GM18520 (cell line): ENCODE measurements around the gene INF2.

Experiments used
- ATAC-seq: cut with Tn5 transposase; IDR thresholded peaks from one replicate; pipeline ENCODE4 v1.9.1; 2021; ENCODE audit not compliant: unreplicated experiment

Gene INF2

DNA sequence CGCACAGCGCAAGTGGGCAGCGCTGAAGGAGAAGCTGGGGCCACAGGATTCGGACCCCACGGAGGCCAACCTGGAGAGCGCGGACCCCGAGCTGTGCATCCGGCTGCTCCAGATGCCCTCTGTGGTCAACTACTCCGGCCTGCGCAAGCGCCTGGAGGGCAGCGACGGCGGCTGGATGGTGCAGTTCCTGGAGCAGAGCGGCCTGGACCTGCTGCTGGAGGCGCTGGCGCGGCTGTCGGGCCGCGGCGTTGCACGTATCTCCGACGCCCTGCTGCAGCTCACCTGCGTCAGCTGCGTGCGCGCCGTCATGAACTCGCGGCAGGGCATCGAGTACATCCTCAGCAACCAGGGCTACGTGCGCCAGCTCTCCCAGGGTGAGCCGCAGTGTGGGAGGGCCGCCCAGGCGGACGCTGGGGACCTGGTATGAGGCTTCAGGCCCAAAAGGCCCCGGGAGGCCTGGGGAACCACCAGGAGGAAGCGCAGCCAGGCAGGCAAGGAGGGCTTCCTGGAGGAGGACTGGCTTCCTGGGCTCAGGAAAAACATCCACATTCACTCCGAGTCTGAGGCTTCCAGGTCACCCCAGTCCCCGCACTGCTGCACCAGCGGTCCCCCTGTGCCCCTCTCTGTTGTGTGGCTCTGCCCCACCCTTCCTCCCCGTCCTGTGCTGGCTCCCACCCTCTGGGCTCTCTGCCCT lies 12.1 kb downstream of the INF2 start:
- no peak for ATAC-seq

GRCh38 chr14:104702106-104702505 lies 12.7 kb downstream of the INF2 start:
- no peak for ATAC-seq

- no peak for ATAC-seq
These were observed 13.3 kb downstream of the INF2 start for GRCh38 chr14:104702673-104703072.

GRCh38 chr14:104703269-104703668 lies 13.9 kb downstream of the INF2 start:
- ATAC-seq = no peak

- no peak for ATAC-seq
These were observed 14.8 kb downstream of the INF2 start for GRCh38 chr14:104704252-104704651.

- no peak for ATAC-seq
These were observed 16.1 kb downstream of the INF2 start for GRCh38 chr14:104705340-104706047.

DNA sequence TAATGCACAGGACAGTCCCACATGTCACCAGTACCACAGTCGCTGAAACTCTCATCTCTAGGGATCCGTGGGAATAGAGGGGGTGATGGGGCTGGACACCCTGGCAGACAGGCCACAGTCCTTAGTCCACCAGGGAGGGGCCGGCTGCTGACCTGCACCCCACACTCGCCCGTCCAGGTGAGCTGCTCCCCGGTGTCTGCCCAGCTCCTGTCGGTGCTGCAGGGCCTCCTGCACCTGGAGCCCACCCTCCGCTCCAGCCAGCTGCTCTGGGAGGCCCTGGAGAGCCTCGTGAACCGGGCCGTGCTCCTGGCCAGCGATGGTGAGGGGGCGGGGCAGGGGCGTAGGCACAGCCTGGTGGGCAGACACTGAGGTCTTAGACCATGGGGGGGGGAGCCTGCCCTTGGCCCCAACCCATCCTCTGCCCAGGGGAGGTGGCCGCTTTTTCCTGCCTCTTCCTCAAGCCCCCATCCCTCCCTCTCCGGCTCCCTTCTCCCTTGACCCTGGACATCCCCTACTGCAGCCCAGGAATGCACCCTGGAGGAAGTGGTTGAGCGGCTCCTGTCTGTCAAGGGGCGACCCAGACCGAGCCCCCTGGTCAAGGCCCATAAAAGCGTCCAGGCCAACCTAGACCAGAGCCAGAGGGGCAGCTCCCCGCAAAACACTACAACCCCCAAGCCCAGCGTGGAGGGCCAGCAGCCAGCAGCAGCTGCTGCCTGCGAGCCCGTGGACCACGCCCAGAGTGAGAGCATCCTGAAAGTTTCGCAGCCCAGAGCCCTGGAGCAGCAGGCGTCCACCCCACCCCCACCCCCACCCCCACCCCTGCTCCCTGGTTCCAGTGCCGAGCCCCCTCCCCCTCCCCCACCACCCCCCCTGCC lies 17.6 kb downstream of the INF2 start:
- no peak for ATAC-seq

DNA sequence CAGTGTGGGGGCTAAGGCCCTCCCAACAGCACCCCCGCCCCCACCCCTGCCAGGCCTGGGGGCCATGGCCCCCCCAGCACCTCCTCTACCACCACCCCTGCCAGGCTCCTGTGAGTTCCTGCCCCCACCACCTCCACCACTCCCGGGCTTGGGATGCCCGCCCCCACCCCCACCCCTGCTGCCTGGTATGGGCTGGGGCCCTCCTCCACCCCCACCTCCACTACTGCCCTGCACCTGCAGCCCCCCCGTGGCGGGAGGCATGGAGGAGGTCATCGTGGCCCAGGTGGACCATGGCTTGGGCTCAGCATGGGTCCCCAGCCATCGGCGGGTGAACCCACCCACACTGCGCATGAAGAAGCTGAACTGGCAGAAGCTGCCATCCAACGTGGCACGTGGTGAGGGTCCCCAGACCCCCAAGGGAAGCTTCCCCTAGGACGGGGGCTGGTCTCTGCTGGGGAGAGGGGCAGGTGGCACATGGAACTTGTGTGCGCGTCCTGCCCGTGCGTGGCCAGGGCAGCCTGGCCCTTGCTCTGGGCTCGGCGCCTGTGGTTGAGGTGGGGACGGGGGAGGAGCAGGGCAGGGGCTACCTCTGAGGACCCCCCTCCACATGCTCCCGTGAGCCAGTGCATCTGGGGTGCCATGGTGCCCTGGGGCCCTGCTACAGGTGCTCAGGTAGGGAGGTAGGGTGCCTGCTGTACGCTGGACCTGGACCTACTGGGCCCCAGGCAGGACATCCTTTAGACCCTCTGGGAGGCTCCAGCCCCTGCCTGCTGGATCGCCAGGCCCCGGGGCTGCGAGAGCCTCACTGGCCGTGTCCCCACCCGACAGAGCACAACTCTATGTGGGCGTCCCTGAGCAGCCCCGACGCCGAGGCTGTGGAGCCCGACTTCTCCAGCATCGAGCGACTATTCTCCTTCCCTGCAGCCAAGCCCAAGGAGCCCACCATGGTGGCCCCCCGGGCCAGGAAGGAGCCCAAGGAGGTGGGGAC lies 18.5 kb downstream of the INF2 start:
- no peak for ATAC-seq

GRCh38 chr14:104708606-104709268 lies 19.3 kb downstream of the INF2 start:
- no peak for ATAC-seq

- no peak for ATAC-seq
These were observed 20.1 kb downstream of the INF2 start for GRCh38 chr14:104709387-104710039.

- no peak for ATAC-seq
These were observed 20.8 kb downstream of the INF2 start for GRCh38 chr14:104710071-104710735.

DNA sequence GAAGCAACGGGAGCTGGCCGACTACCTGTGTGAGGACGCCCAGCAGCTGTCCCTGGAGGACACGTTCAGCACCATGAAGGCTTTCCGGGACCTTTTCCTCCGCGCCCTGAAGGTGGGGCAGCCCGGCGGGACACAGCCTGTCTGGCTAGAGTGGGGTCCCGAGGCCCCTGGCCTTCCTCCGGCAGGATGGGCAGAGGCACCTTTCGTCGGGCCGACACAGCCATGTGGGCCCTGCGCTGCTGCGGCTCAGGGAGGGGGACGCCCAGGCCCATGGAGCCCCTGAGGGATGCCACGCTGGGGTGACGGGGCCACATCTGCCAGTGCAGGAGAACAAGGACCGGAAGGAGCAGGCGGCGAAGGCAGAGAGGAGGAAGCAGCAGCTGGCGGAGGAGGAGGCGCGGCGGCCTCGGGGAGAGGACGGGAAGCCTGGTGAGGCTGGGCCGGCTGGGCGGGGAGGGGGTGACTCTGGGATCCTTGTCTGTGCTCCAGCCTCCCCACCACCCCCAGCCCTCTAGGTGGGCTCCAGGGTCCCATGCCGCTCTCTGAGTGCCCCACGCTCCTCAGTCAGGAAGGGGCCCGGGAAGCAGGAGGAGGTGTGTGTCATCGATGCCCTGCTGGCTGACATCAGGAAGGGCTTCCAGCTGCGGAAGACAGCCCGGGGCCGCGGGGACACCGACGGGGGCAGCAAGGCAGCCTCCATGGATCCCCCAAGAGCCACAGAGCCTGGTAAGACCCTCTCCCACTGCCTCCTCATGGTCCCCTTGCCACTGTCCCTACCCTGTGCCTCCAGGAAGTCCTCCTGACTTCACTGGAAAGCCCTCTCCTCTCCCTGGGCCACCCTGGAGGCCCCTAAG lies 23.7 kb downstream of the INF2 start:
- ATAC-seq = no peak

GRCh38 chr14:104714066-104714465 lies 24.6 kb downstream of the INF2 start:
- ATAC-seq = no peak

DNA sequence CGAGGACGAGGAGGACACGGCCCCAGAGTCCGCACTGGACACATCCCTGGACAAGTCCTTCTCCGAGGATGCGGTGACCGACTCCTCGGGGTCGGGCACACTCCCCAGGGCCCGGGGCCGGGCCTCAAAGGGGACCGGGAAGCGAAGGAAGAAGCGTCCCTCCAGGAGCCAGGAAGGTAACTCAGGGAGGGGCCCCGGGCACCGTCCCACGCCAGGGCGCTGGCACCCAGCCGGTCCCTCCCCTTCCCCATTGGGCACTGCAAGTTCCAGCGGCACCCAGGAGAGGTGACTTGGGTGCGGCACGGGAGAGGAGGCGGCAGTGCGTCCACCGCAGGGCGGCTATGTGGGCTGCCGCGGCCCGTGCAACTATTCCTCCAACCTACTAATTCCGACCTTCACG lies 25.3 kb downstream of the INF2 start:
- no peak for ATAC-seq

DNA sequence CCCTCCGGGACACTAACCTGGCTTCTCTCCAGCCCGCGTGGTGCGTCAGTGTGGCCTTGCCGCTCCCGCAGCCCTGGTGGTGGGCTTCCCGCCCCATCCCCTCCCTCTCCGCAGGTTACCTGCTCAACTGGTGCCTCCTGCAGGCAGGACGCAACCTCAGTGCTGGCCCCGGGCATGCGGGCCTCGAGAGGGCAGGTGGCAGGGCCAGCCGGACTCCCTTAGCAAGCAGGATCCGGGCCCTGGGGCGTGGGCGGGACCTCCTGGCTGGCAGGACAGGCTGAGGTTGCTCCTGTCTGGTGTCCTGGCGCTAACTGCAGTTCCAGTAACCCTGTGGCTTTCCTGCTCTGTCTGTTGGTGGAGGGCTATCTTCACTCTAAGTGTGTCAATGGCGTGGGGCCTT lies 26.0 kb downstream of the INF2 start:
- ATAC-seq = no peak

GRCh38 chr14:104715871-104716270 lies 26.5 kb downstream of the INF2 start:
- no peak for ATAC-seq

DNA sequence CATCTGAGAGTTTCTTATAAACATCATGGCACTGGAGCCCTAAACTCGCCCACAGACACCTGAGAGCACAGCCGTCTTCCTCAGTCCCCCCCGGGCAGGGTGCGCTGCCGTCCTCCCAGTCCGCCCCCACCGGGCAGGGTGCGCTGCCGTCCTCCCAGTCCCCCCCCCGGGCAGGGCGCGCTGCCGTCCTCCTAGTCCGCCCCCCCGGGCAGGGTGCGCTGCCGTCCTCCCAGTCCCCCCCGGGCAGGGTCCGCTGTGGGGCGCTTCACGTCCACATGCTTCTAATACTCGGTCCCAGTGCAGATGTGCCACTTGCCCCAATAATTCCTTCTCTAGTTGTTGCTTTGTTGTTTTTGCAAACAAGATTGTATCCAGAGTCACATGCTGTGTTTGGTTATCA lies 27.7 kb downstream of the INF2 start:
- no peak for ATAC-seq

GRCh38 chr14:104717646-104718045 lies 28.2 kb downstream of the INF2 start:
- ATAC-seq = no peak
